DMS 273 (cell line): ENCODE results near the gene SRGAP2C.
"Not testable (repeated sequence)": the region's sequence is repeated elsewhere in the genome, so short reads cannot be mapped to it uniquely, and the experiment has no call there.

Experiments
- DNase-seq: peaks from one replicate; lab custom pipeline; 2025; ENCODE audit not compliant: unreplicated experiment; lab: John Stamatoyannopoulos, UW

SRGAP2C gene

DNA sequence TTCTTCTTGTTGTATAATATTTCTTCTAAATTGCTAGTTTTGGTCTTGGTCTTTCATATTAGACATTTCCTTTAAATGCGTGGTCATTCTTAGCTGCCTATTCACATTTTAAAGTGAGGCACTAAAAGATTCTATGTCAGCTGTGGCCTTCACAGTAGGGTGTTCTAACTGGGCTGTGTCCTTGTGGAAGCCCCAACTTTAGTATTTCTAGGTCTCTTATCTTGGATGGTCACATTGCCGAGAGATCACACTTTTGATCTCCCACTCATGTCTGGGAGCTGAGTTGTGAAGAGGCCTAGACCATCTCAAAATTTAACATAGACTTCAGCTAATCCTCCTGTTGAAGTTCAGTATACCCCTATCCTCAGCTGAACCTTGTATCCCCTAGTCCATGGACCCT is 185.2 kb downstream of the SRGAP2C start:
- DNase-seq, result not testable (repeated sequence)

DNA sequence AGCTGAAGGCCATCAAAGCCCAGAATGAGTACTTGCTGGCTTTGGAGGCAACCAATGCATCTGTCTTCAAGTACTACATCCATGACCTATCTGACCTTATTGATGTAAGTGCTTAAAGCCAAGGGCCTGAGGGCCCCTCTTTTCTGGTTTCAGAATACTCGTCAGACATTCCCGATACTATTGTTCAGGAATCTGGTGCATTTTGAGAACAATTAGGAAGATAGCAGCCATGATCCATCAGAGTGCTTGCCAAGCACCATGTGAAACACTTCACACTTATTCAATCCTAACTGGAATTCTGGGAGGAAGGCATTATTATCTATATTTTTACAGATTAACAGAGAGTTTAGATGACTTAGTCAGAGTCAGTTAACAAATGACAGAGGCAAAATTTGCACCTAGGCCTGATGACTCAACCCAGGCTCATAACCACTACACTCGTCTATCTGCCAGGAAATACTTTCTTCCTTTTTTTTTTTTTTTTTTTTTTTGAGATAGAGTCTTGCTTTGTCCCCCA is 190.1 kb downstream of the SRGAP2C start:
- not testable (repeated sequence) for DNase-seq

DNA sequence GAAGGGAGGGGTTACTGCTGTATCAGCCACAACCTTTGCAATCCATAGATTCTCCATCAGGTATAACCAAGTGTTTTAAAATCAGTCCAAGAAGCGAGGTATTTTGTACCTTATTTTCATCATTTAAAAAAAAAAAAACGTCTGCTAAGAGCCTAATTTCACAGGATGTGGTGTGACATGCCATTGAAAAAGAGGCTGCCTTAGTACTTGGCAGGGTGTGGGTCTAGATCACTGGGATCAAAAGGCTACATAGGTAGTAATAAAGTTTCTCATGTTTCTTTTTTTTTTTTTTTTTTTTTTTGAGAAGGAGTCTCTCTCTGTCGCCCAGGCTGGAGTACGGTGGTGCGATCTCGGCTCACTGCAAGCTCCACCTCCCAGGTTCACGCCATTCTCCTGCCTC is 192.2 kb downstream of the SRGAP2C start:
- not testable (repeated sequence) for DNase-seq

DNA sequence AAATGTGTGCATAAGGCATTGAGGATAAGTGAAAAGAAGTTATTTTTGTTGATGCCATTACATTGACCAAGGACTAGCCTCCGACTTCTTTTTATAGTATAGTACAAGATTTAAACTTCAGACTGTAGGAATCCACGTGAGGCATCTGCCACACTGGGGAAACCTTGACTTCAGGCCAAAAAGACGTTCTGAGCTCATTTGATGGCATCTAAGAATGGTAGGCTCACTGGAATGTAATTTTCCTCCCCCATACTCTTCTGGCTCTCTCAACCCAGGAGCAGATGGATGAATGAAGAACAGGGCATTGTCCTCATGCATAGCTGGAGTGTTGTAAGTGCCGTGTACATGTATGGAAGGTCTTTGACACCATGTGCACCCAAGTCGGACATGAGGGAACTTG is 194.0 kb downstream of the SRGAP2C start:
- not testable (repeated sequence) for DNase-seq

DNA sequence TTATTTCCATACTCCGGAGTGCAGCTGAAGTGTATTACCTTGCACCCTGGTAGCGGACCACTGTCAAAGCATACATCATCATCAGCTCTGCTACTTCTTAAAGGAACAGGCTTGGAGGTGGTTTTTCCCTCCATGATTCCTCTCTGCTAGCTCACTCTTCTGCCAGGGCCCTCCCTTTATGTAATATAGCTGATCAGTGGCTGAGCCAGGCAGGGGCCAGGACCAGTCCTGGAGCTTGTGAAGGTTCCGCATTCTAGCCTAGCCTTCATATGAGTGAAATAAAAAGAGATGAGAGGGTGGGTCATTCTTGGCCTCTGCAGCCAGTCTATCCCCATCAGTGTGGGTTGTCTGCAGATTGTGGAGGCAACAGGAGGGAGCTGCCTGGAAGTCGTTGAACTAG is 200.0 kb downstream of the SRGAP2C start:
- DNase-seq, result not testable (repeated sequence)

DNA sequence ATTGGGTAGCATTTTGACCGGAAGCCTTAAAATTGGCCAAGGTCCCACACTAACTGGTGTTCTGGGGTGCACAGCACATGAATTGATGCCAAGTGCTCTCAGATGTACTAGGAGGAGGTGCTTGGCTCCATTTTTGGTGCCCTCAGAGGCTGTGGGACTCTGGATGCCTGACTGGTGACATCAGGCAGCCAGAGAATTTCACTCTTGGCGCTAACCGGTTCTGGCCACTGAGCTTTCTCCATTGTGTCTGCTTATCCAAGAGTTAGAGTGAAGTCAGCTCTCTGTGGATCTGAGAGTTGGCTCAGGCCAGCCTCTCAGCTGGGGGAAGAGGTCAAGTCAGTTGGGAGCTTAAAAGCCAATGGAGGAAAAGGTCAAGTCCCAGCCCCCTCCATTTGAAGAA is 200.4 kb downstream of the SRGAP2C start:
- not testable (repeated sequence) for DNase-seq

DNA sequence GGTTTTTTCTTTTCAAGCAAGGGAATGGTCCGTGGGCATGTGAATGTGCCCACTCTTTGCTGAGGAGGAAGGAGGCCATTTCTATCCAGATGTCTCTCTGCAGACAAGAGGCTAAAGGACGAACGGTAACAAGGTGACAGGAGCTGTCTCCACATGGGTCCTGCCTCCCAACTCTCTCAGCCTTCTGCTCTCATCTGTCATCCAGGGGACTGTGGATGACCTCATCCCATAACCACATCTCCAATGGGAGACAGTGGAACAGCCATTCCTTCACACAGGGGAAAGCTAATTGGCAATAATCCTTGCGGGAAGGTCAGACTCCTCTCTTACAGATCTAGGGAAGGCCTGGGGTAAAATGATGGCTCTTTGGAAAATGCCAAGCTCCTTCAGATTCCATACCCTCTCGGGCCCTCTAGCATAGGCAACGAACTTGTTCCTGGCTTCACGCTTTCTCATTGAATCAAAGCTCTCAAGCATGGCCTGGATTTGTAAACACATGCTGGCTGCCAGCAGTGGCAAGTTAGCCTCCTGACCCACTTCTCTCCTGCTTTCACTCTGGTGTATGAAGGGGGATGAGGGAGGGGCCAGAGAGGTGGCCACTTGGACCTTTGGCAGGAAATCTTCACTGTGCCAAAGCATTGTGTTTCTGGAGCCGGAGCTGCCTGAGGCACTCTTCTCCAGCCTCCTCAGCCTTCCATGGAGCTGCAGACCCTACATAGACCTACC is 201.0 kb downstream of the SRGAP2C start:
- not testable (repeated sequence) for DNase-seq

DNA sequence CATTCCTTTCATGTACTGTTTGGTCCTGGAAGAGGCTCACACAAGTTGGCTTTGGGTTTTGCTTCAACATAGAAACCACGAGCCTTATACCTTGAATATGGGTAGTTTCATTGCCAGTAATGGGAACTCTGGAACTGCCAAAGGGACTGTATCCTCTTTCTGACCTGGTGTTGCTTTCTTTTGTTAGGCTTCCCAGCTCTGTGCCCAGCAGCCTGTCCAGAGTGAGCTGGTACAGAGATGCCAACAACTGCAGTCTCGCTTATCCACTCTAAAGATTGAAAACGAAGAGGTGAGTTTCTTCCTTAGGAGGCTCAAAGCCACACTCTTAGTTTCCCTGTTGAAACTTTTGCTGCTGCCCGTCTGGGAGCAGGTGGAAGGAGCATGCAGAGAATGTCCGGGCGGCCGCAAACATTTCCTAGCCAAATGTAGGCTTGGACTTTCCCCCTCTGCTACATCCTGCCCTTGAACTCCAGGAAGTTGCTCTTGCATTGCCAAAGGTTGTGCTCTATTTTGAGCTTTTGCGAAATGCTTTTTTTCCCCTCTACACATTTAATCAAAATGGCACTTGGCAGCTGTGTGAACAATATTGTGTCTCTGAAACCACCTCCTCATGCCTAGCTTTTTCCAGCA is 201.7 kb downstream of the SRGAP2C start:
- DNase-seq, result not testable (repeated sequence)

DNA sequence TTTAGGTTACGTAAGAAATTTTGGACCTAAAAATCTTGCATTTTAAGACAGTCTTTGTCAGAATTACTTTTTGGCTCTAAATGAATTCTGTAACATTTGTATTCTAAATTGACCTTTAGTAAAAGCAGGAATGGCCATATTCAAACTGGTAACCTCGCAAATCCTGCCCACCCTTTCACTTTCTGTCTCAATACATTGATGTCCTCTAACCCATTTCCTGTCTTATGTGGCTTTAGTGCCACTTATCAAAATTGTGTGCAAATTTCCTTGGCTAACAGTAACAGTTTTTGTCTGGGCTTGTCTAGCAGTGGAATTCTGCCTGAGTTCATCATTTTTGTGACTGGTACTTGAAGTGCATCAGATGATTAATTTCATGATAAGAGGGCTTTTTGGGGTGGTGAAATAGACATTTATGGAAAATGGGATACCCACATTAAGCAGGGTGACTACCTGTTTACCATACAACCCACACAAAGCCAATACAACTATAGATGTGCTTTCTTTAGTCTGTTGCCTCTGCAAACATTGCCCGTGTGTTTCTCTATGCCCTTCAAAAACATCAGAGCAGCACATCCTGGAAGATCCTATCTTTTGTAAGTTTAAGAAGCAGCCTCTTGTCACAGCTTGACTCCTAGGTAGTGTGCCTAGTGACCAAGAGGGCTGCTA is 205.3 kb downstream of the SRGAP2C start:
- not testable (repeated sequence) for DNase-seq

DNA sequence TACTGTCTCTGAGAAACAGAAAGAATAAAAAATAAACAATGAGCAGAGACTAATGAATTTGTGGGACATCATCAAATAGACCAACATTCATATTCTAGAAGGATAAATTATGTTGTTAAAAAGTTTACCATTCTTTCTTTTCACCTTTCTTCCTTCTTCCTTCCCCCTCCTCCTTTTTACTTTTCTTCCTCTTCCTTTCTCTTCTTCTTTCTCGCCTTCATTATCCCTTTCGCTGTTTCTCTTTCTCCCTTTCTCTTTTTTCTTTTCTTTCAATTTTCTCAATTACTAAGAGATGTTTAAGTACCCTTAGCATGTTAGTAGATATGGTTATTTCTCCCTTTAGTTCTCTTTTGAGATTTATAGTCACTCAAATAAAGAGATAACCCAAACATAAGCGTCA is 207.4 kb downstream of the SRGAP2C start:
- not testable (repeated sequence) for DNase-seq

DNA sequence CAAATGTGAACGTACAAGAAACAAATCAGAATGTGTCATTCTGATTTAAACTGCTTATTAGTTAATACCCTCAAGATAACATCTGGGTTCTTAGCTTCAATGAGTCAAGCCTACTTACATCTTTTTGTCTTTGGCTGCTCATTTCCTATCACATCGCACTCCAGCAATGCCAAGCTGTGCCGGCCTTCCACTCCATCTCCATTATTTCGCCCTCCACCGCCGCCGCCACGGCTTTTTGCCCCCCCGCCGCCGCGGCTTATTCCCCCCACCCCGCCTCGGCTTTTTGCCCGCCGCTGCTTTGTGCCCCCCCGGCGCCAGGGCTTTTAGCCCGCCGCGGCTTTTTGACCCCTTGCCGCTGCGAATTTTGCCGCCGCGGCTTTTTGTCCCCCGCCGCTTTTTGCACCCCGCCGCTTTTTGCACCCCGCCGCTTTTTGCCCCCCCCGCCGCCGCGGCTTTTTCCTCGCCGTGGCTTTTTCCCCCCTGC is 211.0 kb downstream of the SRGAP2C start:
- DNase-seq, result peak; percentile 57

DNA sequence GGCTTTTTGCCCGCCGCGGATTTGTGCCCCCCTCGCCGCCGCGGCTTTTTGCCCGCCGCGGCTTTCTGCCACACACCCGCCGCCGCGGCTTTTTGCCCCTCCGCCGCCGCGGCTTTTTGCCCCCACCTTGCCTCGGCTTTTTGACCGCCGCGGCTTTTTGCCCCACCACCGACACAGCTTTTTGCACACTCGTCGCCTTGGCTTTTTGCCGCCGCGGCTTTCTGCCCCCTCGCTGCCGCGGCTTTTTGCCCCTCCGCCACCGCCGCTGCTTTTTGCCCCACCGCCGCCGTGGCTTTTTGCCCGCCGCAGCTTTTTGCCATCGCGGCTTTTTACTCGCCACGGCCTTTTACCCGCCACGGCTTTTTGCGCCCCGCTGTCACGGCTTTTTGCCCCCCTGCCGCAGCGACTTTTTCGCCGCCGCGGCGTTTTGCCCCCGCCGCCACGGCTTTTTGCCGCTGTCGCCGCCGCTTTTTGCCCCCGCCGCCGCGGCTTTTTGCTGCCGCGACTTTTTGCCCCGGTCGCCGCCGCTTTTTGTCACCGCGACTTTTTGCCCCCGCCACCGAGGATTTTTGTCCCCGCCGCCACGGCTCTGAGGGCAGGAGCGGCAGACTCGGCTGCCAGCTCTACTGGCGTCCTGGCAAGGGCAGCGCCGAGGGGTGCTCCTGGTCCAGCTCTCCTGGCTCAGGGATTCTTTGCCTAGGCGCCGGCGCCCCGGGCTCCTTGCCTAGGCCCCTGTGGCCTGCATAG is 211.7 kb downstream of the SRGAP2C start:
- DNase-seq, result peak; percentile 62

DNA sequence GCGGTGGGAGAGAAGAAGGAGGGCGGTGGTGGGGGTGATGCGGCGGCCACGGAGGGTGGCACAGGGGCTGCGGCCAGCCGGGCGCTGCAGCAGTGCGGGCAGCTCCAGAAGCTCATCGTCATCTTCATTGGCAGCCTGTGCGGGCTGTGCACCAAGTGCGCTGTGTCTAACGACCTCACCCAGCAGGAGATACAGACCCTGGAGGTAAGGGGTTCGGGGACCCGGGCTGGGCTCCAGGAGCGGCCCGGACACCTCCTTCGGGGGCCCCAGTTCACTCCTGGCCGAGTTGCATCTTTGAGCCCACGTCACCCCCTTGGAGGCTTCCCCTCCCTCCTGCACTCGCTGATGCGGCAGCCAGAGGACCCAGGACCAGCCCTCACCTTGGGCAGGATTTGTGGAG is 212.3 kb downstream of the SRGAP2C start:
- DNase-seq, result not testable (repeated sequence)

DNA sequence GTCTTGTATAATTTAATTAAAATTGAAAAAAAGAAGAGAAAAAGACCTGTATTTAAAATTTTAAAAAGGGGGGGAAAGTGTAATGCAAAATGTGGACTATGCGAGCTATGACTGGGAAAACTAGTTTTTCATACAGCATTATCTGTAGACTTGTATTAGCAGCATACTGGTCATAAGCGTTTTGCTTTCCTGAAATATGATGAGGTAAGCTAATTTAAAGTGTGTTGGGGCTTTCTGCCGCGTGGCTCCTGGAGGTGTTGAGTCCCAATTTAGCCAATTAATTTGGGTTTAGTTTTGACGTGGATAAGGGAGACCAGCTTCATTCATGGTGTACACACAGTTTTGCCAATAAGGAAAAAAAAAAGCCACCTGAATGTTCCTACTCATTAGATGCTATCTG is 214.4 kb downstream of the SRGAP2C start:
- DNase-seq, result not testable (repeated sequence)

DNA sequence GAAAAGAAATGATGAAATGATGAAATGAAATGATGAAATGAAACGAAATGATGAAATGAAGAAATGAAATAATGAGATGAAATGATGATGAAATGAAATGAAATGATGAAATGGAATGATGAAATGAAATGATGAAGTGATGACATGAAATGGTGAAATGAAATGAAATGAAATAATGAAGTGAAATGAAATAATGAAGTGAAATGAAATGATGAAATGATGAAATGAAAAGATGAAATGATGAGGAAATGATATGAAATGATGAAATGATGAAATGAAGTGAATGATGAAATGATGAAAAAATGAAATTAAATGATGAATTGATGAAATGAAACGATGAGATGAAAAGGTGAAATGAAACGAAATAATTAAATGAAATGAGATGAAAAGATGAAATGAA is 215.3 kb downstream of the SRGAP2C start:
- DNase-seq, result not testable (repeated sequence)

DNA sequence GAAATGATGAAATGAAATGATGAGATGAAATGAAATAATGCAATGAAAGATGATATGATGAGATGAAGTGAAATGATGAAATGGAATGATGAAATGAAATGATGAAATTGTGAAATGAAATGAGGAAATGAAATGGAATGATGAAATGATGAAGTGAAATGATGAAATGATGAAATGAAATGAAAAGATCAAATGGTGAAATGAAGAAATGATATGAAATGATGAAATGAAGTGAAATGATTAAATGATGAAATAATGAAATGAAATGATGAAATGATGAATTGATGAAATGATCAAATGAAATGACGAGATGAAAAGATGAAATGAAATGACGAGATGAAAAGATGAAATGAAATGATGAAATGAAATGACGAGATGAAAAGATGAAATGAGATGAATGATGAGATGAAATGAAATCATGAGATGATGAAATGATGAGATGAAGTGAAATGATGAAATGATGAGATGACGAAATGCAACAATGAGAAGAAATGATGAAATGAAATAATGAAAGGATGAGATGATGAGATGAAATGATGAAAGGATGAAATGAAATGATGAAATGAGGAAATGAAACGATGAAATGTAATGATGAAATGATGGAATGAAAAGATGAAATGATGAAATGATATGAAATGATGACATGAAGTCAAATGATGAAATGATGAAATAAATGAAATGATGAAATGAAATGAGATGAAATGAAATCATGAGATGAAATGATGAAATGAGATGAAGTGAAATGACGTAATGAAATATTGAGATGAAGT is 216.0 kb downstream of the SRGAP2C start:
- DNase-seq, result not testable (repeated sequence)

DNA sequence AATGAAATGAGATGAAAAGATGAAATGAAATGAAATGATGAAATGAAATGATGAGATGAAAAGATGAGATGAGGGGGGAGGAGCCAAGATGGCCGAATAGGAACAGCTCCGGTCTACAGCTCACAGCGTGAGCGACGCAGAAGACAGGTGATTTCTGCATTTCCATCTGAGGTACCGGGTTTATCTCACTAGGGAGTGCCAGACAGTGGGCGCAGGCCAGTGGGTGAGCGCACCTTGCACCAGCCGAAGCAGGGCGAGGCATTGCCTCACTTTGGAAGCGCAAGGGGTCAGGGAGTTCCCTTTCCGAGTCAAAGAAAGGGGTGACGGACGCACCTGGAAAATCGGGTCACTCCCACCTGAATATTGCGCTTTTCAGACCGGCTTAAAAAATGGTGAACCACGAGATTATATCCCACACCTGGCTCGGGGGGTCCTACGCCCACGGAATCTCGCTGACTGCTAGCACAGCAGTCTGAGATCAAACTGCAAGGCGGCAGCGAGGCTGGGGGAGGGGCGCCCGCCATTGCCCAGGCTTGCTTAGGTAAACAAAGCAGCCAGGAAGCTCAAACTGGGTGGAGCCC is 216.7 kb downstream of the SRGAP2C start:
- not testable (repeated sequence) for DNase-seq

DNA sequence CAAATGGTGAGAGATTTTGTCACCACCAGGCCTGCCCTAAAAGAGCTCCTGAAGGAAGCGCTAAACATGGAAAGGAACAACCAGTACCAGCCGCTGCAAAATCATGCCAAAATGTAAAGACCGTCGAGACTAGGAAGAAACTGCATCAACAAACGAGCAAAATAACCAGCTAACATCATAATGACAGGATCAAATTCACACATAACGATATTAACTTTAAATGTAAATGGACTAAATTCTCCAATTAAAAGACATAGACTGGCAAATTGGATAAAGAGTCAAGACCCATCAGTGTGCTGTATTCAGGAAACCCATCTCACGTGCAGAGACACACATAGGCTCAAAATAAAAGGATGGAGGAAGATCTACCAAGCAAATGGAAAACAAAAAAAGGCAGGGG is 218.5 kb downstream of the SRGAP2C start:
- DNase-seq, result not testable (repeated sequence)

DNA sequence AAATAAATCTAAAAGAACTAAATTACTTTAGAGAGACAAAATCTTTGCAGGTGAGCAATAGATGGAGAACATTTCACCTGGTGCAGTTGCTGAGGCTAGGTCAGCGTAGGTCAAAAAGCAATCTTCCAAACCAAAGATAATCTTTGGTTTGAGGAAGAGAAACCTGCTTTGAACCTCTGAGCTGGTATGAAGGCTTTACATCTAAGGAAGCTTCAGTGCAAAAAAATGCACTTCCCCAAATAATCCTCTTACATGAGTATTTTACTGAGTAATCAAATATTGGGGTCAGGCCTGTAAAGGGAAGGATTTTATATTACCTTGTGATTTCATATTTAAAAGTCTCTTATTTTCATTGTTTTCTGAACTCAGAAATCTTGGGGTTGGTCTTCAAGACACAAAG is 223.6 kb downstream of the SRGAP2C start:
- no peak for DNase-seq

DNA sequence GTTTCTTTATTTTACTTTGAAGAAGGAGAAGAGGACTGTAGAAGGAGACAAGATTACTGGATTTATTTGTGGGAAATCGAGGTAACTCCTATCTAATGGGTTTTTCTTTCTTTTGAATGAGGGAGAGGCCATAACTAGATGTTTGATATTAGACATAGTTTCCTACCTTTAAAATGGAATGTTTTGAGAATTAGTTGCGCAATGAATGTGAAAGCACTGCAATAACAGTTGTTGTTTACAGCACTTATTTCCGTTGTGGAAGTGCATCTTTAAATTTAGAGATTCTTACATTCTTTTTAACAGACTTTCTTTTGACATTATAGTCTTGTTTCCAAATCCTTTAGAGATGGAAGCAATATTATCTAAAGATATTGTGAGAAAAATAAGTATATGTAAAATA is 229.0 kb downstream of the SRGAP2C start:
- no peak for DNase-seq
